ENCODE data around the gene SORCS1. TPM values are rescaled to one million over a fixed set of nuclear protein-coding genes. Genes with fewer than 3 reads are reported as not detected.

Gene SORCS1
- total and polyA plus RNA-seq, 2 of the 8 experiments (the other 6 are each of a cell fraction or from before 2014, with no cell fraction given): 4.1 to 4.6 TPM

GRCh38 chr10:106648534-106649481, 515.7 kb downstream of the SORCS1 start (continued):
- TF ChIP-seq CTCF (IDR thresholded peaks at IDR 0.05; ENCODE audit: control extremely low read depth in 1 of 3, insufficient read depth in 1 of 3, low read depth in 1 of 3, low read length in 3 of 3): no peak
